HG02852 (cell line): ENCODE measurements around the gene FAM184B.
A peak's percentile ranks its signal among the peaks of the same experiment; 100 is the strongest.

Experiments
- ATAC-seq: cut with Tn5 transposase; IDR thresholded peaks from one replicate; pipeline ENCODE4 v1.9.1; 2021; ENCODE audit warnings: mild to moderate bottlenecking, moderate library complexity; ENCODE audit not compliant: unreplicated experiment

Gene FAM184B

DNA sequence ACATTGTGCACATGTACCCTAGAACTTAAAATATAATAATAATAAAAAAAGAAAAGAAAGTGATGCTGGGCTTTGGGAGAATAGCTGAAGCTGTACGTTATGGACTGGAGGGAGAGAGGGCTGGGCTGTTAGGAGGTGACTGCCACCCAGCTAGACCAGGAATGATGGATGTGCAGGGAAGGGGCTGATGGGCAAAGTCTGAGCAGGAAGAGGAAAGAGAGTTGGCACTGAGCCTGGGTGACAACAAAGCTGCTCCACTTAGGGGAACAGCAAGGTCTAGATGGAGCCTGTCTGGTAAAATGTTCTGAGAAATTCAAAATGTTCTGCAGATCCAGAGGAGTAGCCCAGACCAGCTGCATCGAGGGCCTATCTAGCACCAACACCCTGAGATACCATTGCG is 134.7 kb downstream of the FAM184B start:
- no peak for ATAC-seq

DNA sequence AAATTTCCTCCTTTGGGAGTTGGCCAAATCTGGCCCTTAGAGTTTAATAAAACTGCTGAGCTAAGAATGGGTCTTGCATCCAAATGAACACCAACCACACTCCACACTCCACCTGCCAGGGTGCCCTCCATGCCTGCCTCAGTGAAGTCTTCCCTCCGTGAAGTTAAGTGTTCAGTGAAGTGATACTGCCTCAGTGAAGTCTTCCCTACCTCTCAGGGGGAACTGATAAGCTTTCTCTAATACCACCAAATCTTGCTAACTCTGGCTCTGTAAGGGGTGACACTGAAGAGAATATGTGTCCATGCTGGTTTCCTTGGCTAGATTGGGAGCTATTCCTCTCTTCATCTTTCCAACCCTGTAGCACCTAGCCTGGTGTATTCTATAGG is 139.0 kb downstream of the FAM184B start:
- ATAC-seq = no peak

DNA sequence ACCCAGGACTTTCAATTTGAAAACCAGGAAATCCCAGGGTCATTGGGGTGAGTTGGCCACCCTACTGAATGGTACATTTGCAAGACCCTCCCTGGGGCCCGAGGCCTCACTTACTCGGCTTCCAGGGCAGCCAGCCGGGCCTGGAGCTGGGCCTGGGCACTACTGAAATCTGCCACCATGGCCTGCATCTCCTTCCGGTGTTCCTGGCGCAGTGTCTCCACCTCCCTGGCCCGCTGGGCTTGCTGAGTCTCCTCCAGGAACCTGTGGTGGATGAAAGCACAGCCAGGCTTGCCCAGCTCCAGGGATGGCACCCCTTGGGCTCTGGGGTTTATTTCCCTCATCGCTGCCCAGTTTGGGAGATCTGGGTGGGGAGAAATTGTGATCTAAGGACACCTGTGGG is 142.3 kb downstream of the FAM184B start:
- ATAC-seq = no peak

DNA sequence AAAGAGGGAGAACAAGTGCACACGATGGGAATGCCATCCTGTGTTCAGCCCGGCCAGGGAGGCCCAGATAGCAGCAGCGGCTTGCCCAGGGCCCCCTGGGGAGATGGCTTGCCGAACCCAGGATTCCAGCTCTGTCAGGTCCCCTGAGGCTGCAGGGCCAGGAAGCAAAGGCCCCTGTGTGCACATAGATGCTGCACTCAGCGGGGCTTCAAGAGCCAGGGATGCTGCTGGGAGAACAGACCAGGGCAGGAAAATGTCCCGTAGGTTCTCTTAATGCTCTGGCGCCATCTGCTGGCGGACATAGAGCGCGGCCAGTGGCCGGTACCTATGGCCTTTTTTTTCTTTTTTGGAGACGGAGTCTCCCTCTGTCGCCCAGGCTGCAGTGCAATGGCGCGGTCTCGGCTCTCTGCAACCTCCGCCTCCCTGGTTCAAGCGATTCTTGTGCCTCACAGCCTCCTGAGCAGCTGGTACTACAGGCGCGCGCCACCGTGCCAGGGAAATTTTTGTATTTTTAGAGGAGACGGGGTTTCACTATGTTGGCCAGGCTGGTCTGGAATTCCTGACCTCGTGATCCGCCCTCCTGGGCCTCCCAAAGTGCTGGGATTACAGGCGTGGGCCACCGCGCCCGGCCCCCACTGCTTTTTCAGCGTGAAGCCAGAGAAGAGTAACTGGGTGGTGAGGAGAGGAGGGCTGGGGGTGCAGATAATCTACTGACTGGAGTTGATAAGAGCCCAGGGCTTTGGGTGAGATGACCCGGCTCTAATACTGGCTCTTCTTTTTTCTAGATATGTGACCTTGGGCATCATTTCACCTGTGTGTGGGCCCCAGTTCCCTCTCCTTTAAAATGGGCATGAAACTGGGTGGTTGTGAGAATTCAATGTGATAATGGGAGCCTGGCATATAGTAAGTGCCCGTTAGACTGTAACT is 144.5 kb downstream of the FAM184B start:
- ATAC-seq = peak; percentile 90

DNA sequence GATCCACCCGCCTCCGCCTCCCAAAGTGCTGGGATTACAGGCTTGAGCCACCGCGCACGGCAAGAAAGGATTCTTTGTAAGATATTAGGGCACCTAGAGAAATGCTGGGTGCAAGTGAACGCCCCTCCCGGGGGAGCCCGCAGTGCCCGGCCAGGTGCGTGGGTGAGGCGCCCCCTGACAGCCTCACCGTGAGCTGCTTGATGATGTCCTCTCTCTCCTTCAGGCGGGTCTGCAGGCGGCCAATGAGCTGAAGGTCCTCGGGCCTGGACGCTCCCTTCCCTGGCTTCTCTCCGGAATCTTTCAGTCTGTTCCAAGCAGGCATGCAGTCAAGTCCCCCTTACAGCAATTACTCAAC is 145.1 kb downstream of the FAM184B start:
- ATAC-seq = peak; percentile 12

DNA sequence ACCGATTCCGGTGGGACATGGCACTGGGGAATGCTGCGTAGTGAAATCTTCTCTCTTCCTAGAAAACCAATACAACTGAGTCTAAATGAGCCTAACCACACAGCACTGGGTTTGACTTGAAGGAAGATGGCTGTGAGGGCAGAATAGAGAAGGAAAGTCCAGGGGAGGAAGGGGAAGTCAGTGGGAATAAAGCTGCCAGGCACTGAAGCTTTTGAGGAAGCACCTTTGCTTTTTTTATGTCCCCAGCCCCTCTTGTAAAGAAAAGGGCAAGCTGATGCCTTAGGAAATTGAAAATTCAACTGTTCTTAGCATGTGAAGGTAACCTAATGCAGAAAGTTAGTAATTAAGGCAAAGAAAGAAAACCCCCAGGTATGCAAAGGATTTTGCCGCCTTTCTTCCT is 146.4 kb downstream of the FAM184B start:
- no peak for ATAC-seq

DNA sequence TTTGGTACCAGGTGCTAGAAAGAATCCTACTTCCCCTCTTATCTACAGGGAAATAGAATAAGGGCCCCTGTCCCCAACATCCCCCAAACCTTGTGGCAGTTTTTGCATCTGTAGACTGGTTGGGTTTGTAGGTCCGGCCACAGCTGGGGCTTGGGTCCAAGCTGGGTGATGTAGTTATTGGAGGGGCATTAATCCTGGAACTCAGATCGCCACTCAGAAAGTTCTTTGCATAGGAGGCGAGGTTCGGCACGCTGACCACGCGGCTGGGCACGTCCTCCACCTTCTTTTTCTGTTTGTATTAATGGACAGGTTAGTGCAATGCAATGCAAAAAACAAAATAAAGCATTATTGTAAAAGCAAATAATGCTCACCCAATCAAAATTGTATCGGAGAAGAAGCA is 147.8 kb downstream of the FAM184B start:
- no peak for ATAC-seq

DNA sequence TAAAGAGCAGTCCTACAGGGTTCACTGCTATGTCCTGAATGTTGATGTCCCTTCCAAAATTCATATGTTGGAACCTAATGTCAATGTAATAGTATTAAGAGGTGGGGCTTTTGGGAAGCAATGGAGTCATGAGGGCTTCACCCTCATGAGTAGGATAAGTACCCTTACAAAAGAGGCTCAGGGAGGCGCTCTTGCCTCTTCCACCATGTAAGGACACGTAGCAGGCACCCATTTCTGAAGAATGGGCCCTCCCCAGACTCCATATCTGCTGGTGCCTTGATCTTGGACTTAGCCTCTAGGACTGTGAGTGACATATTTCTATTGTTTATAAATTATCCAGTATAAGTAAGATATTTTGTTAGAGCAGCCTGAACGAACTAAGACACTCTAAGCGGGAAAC is 151.2 kb downstream of the FAM184B start:
- ATAC-seq = no peak

DNA sequence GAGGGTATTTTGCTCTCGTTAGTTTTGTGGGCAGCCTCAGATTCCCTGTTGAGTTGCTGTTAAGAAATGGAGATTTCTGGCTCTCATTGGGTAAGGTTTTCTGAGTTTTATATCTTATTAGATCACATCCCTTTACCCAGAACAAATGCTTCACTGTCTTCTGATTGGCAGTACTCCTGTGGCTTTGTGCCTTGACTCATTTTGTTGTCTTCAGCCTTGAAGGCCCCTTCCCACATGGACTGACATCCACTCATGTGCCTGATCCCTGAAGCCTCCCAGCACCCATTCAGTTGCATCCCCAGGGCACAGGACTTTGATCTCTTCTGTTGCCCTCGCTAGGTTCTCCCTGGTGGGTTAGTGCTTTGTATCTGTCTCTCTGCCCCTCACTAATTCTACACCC is 156.6 kb downstream of the FAM184B start:
- no peak for ATAC-seq

DNA sequence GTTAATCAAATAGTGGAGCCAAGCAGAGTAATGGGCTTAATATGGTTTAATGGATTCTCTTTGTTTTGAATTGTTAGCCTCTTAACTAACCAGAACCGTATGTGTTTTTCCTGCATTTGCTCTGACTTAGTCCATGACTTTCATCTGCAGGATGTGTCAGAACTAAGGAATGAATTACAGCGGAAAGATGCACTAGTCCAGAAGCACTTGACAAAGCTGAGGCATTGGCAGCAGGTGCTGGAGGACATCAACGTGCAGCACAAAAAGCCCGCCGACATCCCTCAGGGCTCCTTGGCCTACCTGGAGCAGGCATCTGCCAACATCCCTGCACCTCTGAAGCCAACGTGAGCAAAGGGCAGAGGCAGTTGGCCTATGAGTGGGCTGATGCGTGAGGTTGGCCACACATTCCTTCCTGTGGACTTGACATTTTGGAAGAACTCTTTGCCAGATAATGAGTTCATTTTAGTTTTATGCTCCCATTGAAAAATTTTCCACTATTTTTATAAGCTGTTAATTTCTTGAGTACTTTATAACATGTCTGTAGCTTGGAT is 157.9 kb downstream of the FAM184B start:
- ATAC-seq = no peak

DNA sequence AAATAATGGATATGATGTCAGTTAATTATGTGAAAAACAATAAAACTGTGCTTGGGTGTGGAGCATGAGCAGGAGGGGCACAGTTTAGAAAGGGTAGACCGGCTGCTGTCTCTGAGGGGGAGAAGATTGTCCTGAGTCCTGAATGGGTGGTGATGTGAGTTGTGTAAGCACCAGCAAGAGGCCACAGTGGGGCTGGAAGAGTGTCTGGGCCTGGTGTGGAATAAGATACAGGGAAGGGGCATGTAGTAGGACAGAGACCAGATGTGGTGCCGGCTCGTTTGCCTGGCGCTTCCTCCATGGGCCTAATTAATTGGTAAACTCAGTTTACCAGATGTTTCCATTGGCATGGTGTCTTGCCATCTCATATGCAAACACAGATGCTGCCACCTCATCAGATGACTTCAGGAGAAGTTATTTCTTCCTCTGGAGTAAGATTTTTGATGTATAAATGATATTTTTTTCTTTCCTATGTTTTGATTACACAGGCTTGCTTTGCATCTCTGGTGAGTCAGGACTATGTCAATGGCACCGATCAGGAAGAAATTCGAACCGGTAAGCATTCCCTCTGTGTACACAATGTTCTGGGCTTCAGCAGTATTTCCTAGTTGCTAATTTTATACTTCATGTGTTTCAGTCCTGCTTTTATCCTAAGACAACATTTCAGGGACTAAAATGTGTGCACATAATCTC is 161.9 kb downstream of the FAM184B start:
- ATAC-seq = no peak

DNA sequence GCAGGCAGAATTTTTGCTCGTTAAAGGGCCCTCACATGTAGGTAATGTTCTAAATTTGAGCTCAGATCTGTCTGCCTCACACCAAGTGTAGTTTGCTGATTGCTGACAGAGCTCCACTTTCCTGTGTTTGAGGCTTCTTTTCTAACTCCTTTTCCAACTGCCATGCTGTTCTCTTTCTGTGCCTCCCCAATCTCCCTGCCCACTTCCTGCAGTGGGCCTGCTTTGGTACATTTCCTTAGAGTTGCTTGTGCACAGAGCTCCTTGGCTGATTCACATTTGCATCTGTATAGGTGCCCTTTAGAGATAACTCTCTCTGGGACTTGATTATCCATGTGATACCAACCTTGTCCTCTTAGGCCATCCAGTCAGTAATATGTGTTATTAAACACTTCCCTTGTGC is 162.5 kb downstream of the FAM184B start:
- ATAC-seq = no peak

DNA sequence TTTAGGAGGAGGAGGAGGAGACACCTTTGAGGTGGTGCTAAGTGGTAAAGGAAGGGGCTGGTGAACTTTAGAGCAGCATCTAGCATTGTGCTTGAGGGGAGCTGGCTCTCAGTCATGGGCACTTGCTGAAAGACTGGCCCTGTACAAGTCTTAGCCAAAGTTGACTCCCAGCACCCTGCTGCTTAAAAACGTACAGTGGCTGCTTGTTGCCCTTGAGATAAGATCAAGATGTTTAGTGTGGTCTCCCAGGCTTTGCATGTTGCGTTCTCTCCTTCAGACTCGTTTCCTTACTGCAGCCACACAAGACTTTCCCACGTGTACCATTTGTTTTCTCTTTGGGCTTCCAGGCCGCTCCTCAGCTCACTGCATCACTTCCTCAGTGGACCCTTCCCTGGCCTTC is 165.1 kb downstream of the FAM184B start:
- ATAC-seq = no peak

DNA sequence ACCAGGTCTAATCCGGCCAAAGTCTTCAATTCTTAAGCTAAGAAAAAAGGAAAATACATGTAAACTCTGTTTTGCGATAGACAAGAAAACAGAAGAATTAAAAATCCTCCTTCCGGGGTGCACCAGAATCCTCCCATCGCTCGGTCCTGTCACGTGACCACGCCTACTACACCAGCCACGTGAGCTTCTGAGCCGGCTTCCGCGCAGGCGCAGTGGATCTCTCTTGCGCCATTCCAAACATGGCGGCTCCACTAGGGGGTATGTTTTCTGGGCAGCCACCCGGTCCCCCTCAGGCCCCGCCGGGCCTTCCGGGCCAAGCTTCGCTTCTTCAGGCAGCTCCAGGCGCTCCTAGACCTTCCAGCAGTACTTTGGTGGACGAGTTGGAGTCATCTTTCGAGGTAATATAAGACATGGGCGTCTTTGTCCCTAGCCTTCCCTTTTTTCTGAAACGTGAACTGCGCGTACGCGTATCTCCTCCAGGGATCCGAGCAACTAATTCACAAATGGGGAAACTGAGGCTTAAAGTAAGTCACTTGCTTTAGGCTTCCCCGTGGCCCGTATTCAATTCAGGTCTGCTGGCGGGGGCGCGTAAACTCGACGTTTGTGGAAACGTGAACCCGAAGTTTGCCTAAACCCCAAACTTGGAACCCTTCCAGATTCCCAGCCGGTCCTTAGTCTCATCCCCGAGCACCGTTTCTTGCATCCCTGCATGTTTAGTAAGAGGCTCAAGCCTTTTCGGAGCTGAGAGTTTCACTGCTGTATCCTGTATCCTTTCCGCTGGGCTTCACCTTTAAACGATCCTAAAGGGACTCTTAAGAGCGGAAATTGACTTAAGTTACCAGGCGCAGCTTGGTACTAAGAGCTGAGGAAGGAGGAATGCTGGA is 166.8 kb downstream of the FAM184B start, which contains the start of gene MED28:
TSS of gene MED28 (plus strand) at position 226 of the 884 bp plus-strand sequence. CDS start at position 240, 14 bp downstream.
- peak; percentile 94 for ATAC-seq

DNA sequence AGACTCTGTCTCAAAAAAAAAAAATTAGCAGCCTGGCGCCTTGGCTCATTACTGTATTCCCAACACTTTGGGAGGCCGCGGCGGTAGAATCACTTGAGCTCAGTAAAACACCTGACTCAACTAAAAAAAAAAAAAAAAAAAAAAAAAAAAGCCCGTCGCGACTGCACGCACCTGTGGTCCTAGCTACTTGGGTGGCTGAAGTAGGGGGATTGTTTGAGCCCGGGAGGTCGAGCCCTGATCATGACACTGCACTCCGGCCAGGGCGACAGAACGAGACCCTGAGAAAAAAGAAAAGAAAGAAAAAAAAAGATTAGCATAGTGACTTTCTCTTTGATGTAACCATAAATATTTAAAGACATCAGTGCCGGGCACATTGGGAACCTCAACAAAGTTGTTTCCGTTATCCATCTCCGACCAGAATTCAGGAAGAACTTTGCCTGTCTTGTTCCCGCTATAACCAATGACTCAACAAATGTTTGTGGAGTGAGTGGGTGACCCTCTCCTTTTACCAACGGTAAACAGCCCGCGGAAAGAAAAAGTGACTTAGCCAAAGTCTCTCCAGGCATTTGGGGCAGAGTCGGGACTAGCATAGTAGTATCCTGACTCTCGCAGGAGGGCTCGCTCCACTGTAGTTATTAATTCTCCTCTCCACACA is 167.5 kb downstream of the FAM184B start:
- peak; percentile 47 for ATAC-seq

DNA sequence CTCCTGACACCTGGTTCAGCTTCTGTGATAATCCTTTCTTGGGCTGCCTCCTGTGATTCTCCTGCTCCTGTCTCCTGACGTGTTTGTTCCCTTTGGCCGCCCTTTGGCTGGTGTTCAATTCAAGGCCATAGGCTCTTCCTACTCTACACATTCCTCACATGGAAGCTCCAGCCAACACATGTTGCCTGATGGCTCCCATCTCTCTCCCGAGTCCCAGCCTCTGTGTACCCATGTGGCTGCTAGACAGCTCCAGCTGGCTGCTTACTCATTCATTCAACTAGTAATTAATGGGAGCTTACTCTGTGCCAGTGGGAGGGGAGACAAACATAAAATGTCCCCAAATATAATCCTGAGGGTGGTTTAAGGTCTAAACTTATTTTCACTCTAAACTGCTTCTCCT is 176.2 kb downstream of the FAM184B start:
- ATAC-seq = no peak

DNA sequence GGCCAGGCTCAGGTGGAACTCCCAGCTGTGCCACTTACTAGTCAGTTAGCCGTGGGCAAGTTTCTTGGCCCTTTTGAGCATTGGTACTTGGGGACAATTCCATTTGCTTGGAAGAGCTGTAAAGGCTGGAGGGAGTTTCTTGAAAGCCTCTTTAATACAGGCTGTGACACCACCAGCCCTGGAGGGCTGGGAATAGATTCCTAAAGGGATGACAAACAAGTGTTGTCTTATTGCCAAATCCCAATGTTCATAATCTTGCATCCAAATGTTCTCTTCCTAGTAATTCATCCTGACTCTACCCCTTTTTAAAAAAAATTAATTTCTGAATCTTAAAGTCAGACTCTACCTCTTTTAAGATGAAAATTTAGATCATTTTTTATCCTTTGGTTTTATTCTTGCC is 181.6 kb downstream of the FAM184B start:
- ATAC-seq = no peak

DNA sequence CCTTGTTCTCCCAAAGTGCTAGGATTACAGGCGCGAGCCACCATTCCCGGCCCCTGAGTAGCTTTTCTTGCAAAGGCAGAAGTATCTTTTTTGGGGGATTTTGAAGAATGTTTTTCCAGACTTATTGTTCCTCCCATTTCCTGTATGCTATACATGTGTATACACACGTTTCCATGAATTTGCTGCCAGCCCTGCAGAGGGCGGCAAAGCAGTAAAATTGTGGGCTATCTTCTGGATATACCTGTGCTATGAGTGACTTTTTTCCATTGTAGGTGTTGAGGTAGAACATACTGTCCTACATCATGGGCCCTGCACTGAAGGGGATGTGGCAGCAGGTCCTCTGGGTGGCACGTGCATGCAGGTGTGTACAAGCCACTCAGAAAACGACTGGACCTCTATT is 183.9 kb downstream of the FAM184B start:
- ATAC-seq = no peak

DNA sequence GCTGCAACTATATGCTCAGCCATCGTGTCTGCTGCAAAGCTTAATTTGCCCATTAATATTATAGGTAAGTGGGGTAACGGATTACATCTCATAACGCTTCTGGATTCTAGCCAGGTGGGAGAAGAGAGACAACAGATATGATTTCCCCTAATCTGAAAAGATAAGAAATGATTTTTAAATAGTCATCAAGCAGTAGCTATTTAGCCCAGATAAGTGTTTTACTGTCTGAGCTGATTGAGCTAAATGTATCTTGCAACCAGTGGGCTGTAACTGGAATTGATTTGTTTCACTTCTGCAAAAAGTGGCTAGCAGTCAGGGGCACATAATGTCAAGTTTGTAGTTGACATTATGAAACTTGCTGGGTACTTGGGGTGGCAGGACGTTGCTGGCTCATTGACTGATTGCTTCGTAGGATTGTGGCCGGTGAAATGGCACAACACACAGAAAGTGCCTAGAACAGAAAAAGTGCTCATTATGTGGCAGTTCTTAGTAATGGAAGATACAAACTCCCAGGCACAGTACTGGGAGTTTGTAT is 185.9 kb downstream of the FAM184B start:
- peak; percentile 66 for ATAC-seq

DNA sequence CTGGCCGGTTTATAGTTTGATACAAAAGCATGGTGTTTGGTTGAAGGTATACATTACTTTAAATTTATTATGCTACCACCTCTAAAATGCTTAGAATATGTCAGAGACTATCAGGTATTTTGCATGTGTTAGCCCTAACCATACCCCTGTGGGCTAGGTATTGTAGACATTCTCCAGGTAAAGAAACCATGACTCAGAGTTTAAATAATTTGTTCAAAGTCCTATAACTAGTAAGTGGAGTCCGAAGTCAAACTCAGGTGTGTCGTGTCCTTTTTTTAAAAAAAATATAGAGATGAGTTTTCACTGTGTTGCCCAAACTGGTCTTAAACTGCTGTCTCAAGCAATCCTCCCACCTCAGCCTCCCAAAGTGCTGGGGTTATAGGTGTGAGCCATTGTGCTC is 192.1 kb downstream of the FAM184B start:
- no peak for ATAC-seq
